ENCODE data around the gene REXO4. TPM values are rescaled to one million over a fixed set of nuclear protein-coding genes. Genes with fewer than 3 reads are reported as not detected.
"Not testable (repeated sequence)": the region's sequence is repeated elsewhere in the genome, so short reads cannot be mapped to it uniquely, and the experiment has no call there.

REXO4 gene
- total RNA-seq, 1 donor from 2014 or later = 12.1 TPM

DNA sequence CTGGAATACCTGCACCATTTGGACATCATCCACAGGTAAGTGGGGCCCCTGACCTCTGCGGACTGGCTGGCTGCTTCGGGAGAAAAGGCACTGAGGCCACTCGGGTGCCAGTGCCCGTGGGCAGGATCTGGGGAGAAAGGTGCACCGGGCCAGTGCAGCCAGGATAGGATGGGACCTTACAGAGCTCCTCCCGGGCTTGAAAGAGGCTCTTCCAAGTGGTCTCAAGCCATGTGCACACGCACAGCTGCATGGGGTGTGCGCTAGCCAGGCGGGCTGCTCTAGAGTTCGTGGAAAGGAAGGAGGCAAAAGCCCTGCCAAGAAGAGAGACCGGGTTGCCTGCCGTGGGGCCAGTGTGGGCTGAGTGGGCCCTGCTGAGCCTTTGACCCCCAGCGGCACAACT lies 28.2 kb downstream of the REXO4 start:
- no peak for DNase-seq (ENCODE audit: low read depth in 2 of 2)

DNA sequence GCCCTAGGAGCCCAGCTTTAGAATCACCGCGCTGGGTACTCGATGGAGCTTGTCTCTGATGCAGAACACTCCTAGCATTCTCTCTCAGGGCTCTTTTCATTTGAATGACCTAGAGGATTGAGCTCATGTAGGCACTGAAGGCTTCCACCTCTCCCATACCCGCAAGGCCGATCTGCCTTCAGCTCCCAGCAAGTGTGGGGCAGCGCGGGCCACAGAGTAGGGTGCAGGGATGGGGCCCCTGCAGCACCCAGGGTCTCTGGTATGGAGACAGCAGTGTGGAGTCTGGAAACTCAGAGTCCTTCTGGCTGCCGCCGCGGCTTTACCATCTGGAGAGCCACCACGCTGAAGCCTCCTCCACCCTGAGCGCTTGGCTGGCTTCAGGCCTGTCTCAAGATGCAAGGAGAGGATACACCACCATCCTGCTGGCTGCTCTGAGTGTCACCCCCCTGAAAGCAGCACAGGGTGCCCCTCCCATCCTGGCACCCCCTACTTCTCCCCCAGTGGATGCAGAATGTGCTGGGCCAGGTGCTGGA lies 28.7 kb downstream of the REXO4 start:
- DNase-seq (ENCODE audit: low read depth in 2 of 2) = no peak

DNA sequence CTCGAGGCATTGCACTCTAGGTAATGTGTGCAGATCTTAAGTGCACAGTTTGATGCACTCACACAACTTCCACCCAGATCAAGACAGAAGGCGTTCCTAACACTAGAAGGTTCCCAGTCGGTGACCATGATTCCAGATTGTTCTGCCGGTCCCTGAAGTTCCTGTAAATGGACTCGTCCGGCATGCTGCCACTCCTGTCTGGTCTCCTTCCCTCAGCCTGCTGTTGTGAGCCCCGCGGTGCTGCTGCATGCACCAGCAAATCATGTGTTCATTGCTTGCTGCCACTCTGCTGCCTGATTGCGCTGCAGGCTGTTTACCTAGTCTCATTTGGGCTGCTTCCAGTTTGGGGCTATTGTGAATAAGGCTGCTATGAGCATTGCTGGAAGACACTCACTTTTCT lies 30.1 kb downstream of the REXO4 start:
- DNase-seq (ENCODE audit: low read depth in 2 of 2) = no peak

DNA sequence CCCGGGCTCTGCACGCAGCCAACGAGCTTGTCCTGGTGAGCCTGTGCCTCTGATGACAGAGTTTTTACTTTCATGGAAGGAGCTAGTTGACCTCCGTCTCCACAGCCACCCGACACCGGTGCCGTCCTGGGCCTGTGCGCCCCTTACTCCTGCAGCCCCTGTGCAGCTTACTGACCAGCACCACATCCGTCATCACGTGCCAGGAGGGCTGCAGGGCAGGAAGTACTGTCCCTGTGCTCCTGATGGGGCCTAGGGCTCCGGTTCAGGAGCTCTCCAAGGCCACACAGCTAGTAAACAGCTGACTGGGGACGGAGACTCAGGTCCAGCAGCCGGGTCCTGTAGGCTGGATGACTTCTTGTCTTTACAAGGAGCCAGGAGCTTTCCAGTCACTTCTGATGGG lies 31.5 kb downstream of the REXO4 start:
- DNase-seq (ENCODE audit: low read depth in 2 of 2) = no peak

DNA sequence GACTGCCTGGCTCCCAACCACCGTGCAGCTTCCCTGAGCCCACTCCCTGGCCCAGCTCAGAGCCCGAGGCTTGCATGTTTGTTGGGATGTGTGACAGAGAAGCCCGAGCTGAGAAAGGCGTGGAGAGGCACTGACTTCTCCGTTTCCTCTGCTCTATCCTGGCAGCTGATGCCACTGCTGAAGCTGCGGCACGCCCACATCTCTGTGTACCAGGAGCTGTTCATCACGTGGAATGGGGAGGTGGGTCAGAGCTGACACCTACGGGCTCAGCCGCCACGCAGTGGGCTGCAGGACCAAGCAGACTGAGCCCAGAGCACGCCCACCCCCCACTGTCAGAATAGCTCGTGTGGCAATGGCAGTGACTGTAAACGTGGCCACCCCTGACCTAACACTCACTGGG lies 32.4 kb downstream of the REXO4 start:
- no peak for DNase-seq (ENCODE audit: low read depth in 2 of 2)

DNA sequence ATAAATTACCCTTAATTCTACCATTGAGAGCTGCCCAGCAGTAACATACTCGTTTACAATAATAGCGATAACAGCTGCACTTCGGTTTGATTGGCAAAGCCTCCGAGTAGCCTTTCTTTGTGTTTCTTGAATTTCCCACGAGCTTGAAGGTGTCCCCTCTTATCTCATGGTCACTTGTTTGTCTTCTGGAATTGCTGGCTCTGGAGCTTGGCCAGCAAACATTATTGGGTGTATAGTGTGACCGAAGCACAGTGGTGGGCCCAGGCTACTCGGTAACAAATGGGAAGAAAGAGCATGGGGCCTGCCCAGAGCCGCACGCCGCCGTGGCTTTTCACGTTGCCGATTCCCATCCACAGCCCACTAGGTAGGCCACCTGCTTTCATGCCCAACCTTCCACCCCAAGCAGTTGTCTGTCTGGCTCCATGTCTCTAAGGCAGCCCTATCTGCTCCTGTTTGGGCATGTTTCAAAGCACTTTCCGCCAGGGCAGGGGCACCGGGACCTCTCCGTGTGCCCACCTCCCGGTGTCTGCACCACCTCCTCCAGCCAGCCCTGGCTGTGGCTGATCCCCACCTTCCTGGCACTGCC lies 33.0 kb downstream of the REXO4 start:
- DNase-seq (ENCODE audit: low read depth in 2 of 2) = no peak

DNA sequence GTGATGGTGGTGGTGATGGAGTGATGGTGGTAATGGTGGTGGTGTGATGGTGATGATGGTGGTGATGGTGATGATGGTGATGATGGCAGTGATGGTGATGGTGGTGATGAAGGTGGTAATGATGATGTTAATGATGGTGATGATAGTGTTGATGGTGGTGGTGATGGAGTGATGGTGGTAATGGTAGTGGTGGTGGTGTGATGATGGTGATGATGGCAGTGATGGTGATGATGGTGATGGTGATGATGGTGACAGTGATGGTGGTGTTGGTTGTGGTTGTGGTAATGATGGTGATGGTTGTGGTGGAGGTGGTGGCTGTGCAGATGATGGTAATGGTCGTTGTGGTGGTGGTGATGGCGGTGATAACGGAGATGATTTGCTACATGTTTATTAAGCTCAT lies 34.4 kb downstream of the REXO4 start:
- DNase-seq (ENCODE audit: low read depth in 2 of 2) = no peak

DNA sequence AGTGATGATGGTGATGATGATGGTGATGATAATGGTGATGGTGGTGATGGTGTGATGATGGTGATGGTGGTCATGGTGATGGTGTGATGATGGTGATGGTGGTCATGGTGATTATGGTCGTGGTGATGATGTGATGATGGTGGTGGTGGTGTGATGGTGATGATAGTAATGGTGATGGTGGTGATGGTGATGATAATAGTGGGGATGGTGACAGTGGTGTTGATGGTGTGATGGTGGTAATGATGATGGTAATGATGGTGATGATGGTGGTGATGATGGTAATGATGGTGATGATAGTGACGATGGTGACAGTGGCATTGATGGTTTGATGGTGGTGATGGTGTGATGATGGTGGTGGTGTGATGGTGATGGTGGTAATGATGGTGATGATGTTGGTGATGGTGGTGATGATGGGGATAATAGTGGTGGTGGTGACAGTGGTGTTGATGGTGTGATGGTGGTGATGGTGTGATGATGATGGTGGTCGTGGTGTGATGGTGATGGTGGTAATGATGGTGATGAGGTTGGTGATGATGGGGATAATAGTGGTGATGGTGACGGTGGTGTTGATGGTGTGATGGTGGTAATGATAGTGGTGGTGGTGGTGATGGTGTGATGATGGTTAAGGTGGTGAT lies 35.2 kb downstream of the REXO4 start:
- DNase-seq (ENCODE audit: low read depth in 2 of 2) = no peak

DNA sequence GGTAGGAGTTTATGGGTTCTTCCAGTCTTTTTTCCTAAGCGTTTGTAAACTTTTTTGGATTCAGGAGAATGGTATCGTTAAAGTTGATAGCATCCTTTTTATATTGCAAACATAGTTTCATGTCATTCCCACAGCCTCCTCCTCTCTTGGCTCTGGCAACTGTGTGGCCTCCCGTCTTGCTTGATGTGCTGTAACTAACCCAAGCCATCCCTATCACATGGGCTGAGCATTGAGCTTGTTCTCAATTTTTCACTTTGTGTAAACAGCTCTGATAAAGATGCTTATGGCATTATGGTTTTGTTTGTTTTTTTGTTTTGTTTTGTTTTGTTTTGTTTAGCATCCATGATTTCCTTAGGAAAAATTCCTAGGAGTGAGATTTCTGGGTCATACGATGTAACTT lies 37.1 kb downstream of the REXO4 start:
- DNase-seq (ENCODE audit: low read depth in 2 of 2) = no peak

DNA sequence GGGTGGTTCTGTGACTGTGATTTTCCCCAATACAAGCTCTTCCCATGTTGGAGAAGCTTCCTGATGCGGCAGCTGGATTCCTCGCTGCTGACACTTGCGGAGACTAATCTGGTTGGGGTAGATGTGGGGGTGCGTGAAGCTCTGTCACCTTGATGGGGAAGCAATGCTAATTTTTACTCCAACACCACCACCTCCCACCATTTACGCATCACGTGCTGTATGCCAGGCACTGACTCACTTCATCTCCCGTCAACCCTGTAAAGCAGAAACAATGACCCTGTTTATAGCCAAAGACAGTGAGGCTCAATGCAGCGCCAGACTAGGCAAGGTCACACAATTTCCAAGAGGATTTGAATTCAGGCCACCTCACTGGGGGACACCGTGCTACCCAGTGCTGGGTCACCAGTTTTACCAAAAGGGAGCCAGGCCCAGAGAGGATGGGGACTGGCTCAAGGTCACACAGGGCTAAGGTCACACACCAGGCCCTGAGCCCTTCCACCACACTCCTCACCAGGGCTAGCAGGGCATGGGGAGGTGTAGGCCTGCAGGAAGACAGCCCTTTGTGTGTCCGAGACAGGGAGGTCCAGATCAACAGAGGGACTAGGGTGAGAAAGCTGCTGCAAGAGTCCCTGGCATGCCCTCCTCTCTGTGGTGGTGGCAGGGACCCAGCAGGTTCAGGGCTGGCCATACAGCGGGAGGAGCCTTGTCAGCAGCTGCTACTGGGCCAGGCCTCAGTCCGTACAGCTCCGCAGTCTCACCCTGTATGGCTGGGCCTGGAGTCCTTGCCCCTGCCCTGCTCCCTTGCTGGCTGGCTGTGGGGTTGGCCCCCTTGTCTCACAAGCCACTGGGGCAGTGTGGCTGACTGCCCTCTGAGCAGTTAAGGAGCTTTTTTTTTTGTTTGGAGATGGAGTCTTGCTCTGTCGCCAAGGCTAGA lies 38.4 kb downstream of the REXO4 start:
- no peak for DNase-seq (ENCODE audit: low read depth in 2 of 2)

DNA sequence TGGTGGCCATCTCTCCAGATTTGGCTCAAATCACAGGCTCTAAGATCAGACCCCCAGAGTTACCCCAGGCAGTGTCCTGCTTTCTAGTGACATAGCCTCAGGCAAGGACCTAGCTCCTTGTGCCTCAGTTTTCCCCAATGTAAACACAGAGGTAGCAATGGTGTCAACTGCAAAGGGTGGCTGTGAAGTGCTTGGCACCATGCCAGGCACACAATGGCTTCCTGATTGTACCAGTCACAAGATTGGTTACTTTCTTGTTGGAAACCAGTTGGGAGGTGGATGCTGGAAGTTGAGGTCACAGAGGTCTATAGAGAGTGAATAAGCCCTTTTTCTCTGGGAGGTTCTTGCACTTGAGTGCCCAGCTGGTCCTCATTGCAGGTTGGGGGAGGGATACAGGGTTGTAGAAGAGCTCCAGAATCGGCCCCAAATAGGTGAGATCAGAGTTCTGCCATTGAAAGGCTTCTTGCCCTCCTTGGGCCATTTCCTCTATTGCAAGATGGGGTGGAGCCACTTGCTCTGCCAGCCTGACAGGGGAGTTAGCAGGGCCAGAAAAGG lies 39.3 kb downstream of the REXO4 start:
- DNase-seq (ENCODE audit: low read depth in 2 of 2) = no peak

DNA sequence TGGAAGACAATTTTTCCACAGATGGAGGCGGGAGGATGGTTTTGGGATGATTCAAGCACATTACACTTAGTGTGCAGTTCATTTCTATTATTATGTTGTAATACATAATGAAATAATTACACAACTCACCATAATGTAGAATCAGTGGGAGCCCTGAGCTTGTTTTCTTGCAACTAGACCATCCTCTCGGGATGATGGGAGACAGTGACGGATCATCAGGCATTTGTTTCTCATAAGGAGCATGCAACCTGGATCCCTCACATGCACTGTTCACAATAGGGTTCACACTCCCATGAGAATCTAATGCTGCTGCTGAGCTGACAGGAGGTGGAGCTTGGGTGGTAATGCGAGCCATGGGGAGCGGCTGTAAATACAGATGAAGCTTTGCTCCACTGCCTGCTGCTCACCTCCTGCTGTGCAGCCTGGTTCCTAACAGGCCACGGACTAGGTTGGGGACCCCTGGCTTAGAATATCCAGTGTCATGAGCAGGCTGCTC lies 40.0 kb downstream of the REXO4 start:
- no peak for DNase-seq (ENCODE audit: low read depth in 2 of 2)

DNA sequence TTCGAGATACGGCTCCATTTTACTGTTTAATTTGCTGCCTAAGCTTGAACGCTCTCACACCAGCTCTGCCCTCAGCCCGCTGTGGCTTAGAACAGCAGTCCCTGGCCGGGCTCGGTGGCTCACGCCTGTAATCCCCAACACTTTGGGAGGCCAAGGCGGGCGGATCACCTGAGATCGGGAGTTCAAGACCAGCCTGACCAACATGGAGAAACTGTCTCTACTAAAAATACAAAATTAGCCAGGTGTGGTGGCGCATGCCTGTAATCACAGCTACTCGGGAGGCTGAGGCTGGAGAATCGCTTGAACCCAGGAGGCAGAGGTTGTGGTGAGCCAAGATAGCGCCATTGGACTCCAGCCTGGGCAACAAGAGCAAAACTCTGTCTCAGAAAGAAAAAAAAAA lies 40.5 kb downstream of the REXO4 start:
- not testable (repeated sequence) for DNase-seq (ENCODE audit: low read depth in 2 of 2)

DNA sequence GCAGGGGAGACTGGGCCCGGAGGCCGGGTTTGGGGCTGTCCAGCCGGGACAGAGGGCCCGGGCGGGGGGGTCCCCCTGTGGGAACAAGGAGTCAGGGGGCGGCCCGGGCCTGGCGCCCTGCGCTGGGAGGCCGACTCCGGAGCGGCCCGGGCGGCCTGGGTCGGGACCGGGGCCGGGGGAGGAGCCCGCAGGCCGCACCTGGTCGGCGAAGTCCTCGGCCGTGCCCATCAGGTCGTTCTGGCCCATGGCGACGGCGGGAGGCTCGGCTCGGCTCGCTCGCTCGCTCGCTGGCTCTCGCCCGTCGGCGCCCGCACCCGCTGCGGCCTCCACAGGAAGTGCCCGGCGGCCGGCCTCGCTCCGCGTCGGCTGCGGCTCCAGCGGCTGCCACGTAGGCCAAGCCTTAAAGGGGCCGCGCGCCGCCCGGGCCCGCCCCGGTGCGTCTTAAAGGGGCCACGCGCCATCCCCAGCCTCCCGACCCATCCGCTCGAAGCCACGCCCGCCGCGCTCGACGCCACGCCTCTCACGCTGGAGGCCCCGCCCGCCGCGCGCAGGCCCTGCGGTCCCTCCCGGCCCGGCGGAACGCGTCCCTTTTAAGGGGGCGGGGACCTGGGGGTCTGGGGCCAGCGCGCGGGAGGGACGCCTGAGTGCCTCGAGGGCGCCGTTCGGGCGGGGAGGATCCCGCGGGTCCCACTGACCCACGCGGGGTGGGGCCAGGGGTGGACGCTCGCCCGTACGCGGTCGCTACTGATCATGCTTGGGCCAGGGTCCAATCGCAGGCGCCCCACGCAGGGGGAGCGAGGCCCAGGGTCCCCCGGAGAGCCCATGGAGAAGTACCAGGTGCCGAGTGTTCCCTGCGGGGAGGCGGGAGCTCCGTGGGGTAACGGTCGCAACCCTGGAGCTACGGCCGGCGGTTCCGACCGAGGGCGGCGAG lies 41.8 kb downstream of the REXO4 start, which contains the start of the genes STKLD1 and SURF4:
STKLD1 (plus strand) TSS at position 643 of the 931 bp plus-strand sequence; CDS start at position 751, 108 bp downstream.
SURF4 (minus strand) TSS at position 337 of the 931 bp plus-strand sequence; CDS start at position 246, 91 bp downstream.
- DNase-seq (ENCODE audit: low read depth in 2 of 2) = peak; percentile 86 to 98

DNA sequence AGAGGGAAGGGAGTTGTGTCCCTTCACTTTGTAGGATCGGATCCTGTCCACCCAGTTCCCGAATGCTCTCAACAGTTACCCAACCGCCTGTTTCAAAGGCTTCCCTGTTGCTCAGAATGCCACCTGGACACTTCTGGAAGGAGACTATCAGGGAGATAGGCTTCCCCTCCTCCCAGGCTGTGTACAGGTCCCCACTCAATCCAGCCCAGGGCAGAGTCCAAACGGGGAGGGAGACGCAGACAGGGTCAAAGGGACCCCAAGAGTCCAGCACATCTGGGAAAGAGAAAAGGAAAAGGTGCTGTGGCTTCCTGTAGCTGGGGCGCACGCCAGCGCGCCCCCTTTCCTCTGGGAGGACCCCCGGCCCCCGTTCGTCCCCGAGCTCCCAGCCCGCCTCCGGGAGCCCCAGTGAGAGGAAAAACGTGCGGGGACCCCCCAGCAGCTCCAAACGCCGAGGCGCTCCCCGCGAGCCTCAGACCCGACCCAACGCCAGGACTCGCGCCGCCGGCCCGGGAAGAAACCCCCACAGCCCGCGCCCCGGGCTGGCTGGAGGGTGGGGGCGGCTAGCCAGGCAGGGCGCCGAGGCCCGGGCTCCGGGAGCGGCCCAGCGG lies 42.6 kb downstream of the REXO4 start:
- peak in 1 of 2 donors; percentile 54 for DNase-seq (ENCODE audit: low read depth in 2 of 2)

DNA sequence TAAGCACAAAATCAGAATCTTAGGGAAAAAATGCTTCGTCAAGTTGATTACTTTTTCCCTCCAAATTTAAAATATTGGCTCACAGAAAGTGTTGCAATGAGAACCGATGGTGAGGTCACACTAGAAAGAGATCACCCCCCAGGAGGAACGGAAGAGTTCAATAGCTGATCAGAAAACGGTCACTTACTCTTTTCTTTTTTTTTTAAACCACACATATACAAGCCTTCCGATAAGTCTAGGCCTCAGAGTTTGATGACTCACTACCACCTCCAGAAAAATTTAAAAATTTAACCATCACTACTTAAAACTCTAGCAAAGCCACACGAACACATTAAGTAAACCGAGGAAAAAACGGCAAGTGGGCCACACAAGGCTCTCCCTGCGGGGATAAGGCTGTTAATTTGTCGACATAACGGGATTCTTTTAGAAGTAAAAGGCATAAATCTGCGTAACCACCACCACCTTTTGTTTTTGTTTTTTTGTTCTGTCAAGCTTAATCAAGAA lies 43.1 kb downstream of the REXO4 start:
- DNase-seq (ENCODE audit: low read depth in 2 of 2) = peak in 1 of 2 donors; percentile 36

DNA sequence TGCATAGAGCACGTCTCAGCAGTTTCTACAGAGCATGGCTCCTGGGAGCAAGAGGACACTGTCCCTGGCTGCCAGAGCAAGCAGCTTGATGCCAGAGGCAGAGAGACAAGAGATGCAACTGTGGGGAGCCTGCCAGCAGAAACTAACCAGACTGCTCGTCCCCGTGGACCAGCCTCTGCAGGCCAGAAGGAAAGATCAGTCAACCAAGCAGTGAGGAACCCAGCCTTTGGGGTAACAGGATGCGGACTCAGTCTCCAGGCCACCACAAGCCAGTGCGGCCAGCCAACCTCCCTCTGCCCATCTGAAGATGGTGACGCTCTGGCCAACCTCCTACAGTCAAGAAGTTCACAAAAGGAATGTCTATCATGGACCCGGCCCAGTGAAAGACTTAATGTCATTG lies 45.7 kb downstream of the REXO4 start:
- no peak for DNase-seq (ENCODE audit: low read depth in 2 of 2)

DNA sequence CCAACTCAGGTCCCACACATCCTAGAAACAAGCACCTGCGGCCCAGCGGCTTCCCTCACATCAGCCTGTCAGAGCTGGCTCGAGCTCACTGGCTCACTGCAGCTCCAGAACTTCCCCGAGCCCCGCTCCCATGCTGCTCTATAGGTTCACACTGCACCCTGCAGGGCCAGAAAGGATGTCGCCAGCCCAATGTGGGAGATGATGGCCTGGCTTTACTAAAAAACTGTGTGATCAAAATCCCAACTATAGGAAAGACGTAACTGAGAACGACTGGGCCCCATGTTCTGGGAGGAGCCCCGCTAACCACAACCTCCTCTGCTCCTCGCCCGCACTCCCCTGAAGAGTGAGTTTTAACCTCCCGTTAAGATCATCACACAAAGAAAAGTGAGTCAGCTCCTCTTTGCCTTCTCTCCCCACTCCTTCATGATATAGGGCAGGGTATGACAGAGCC lies 46.5 kb downstream of the REXO4 start:
- no peak for DNase-seq (ENCODE audit: low read depth in 2 of 2)

DNA sequence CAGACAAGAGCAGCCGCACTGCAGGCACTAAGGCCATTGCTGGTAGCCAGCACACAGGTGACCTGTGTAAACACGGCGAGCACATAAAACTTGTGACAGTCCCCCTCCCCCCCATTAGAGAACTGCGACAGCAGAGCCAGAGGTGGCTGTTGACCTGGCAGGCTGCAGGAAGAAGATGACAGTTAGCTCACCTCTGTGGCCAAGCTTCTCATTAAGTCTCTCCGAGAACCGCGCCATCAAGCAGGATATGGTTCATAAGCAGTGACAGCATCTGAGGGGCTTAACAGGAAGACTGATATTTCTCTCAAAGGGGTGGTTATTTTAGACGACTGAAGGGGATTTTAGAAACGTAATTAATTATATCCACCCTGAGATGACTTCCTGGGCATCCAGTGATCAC lies 47.1 kb downstream of the REXO4 start:
- no peak for DNase-seq (ENCODE audit: low read depth in 2 of 2)

DNA sequence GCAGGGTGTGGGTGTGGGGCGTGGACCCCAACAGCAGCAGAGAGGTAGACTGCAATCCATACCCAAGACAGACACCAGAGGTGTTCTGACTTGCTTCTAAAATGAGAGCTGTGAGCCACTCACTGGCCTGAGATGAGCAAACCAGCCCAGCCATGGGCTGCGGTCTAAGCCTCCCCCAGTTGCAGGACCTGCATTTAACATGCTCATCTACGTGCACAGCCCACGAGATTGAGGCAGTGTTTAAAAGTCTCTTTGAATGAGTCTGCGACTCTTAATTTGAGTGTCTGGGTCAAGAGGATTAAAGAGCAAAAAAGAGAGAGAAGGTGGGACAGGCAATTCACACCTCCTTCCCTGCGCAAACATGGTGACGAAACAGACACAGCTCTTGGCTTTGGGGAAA lies 47.9 kb downstream of the REXO4 start:
- DNase-seq (ENCODE audit: low read depth in 2 of 2) = no peak

Measured in dermis microvascular lymphatic vessel endothelial cell (primary cell).